GM18511 (cell line): ENCODE measurements around the gene PFDN6.

Experiments used
- ATAC-seq: cut with Tn5 transposase; IDR thresholded peaks from one replicate; pipeline ENCODE4 v1.9.1; 2021; ENCODE audit warnings: mild to moderate bottlenecking, moderate library complexity; ENCODE audit not compliant: unreplicated experiment

Gene PFDN6

GRCh38 chr6:33315793-33316602, 26.6 kb downstream of the PFDN6 start:
- ATAC-seq, result no peak

GRCh38 chr6:33316603-33317418, 27.4 kb downstream of the PFDN6 start:
- ATAC-seq, result no peak

DNA sequence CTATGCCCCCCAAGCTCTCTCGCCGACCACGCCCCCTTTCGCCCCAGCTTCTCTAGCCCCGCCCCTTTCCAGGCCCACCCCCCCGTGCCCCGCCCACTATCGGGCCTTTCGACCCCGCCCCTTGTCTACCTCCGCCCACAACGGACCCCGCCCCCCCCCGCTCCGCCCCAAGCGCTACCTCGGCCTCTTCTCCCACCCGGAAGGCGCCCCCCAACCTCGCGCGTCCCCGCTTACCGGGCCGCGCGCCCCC, 27.9 kb downstream of the PFDN6 start:
- ATAC-seq, result no peak

DNA sequence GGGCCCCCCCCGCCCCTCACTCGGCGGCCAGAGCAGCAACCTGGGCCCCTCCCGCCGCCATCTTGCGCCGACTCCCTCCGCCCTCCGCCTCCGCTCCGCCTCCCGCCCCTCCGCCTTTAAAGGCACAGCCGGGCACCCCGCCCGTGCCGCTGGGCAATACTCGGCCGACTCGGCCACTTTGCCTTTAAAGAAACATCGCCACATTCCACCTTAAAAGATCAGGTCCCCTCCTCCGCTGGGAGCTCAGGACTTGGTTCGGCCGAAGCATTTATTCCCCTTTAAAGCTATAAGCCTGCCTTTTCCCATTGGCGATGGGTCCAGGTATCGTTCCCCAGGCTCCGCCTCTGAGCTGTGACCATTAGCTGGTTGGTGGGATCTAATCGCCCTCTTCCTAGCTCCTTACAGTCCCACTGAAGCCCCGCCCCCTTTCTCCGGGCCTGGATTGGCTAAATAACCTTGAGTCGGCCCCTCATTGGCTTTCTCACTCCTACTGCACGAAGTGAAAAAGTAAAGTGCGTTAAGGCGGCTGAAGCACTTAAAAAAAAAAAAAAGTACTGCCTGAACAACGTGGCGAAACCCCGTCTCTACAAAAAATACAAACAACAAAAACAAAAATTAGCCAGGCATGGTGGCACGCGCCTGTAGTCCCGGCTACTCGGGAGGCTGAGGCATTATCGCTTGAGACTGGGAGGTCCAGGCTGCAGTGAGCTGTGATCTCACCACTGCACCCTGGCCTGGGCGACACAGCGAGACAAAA, 28.4 kb downstream of the PFDN6 start, which contains the start of gene ZBTB22:
Gene ZBTB22 (minus strand): TSS at position 76 of the 757 bp plus-strand sequence. CDS start 828 bp downstream, outside the sequence.
- peak; percentile 54 for ATAC-seq

DNA sequence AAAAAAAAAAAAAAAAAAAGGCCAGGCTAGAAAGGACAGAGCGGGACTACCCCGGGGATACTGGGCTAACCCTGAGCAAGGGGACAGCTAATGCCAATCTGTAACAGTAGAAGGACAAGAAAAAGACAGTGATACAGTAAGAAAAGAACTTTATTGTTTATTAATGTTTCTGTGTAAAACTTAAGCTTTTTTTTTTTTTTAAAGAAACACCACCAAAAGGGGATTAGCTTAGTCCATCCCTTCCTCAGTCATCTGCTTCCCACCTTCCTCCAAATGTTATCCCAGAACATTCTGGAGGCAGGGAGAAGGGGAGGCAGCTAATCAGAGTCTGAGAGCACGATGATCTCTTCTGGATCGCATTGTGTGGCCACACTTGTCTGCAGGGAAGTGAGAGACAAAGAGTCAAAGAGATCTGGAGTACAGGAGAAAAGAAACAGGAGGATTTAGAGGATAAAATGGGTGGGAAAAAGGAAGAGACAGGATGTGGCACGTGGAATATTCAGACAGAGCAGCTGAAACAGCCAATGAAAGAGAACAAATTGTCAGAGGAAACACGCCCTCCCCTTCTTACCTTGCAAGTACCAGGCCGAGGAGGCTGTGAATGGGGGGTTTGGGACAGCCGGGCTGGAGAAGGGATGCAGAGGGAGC, 29.1 kb downstream of the PFDN6 start:
- no peak for ATAC-seq

- ATAC-seq, result no peak
Measured at GRCh38 chr6:33319939-33320314, 30.5 kb downstream of the PFDN6 start.

GRCh38 chr6:33320315-33321181, 31.1 kb downstream of the PFDN6 start:
- no peak for ATAC-seq

DNA sequence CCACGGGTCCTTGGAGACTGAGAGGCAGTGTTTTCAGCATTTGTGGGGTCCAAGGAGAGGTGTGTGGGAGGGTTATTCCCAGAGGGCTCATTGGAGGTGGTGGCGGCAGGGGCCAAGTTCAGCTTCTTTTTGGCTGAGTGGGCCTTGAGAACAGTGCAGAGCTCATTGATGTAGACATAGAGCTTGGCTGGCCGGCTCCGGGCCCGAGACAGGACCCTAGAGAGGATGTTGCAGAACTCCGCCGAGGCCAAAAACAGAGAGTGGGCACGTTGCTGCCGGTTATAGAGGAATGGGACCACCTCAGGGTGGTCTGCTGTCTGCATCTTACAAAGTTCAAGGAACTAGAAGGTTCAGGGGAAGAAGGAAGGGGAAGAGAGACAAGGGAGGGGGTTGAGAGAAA, 31.8 kb downstream of the PFDN6 start:
- ATAC-seq, result no peak

GRCh38 chr6:33323623-33323948, 34.2 kb downstream of the PFDN6 start:
- ATAC-seq, result no peak

GRCh38 chr6:33324125-33324524, 34.7 kb downstream of the PFDN6 start:
- ATAC-seq, result no peak

DNA sequence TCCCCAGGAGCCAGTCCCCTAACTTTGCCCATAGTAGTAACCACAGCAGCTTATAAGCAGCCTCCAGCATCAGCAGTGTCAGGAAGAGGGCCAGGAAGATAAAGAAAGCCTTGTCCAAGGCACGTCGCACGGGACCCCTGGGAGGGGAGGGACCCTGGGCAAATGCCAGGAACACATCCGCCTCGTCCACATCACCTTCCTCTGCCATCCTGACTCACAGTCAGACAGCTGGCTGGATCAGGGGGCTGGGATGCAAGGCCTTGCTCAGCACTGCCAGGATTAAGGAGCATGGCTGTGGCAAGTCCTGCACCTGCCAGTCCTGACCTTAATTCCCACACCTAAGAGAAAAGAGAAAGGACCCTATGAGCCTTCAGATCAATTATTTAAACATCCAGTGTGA, 39.7 kb downstream of the PFDN6 start:
- ATAC-seq, result no peak

DNA sequence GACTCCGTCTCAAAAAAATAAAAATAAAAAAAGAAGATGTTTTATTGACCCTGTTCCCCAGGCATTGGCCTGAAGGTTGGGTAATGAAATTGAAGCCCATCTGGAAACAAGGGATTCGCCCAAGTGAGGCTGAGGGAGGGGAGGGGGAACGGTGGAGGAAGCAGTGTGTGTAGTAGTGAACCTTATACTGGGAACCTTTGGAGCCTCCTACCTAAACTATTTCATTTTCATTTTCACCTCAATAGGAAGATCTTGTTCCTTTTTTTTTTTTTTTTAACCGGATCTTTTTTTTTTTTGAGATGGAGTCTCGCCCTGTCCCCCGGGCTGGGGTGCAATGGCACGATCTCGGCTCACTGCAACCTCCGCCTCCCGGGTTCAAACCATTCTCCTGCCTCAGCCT, 41.3 kb downstream of the PFDN6 start:
- no peak for ATAC-seq

DNA sequence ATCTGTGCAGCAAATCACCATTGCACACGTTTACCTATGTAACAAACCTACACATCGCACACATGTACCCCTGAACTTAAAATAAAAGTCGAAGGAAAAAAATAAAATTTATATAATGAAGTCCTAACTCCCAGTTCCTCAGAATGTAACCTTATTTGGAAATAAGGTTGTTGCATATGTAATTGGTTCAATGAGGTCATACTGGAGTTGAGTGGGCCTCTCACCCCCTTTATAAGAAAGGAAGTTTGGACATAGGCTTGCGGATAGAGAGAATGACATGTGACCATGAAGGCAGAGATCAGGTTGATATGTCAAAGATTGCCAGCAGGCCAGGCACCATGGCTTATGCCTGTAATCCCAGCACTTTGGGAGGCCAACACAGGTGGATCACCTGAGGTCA, 44.3 kb downstream of the PFDN6 start:
- ATAC-seq, result no peak

- ATAC-seq, result no peak
Measured at GRCh38 chr6:33335916-33336315, 46.5 kb downstream of the PFDN6 start.

DNA sequence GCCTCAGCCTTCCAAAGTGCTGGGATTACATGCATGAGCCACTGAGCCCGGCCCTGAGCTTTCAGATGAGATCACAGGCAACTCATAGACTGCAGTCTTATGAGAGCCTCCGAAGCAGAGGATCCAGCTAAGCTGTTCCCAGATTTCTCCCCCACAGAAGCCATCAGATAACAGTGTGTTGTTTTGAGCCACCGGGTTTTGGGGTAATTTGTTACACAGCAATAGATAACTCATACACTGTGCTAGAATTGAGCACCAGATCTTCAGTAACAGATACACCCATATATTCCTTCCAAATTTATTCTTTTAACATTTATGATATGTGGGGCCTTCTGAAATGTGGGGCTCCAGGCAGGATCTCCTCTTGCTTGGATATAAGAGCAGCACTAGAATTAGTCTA, 47.1 kb downstream of the PFDN6 start:
- no peak for ATAC-seq

DNA sequence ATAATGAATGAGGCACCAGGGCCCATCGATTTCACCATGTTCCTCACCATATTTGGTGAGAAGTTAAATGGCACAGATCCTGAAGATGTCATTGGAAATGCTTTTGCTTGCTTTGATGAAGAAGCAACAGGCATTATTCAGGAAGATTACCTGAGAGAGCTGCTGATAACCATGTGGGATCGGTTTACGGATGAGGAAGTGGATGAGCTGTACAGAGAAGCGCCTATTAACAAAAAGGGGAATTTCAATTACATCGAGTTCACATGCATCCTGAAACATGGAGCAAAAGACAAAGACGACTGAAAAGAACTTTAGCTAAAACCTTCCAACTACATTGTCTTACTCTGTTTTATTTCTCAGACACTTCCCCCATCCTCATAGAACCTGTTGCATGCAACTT, 49.8 kb downstream of the PFDN6 start:
- ATAC-seq, result no peak
